H9 (cell line): ENCODE measurements around the gene HM13. TPM values are rescaled to one million over a fixed set of nuclear protein-coding genes. Genes with fewer than 3 reads are reported as not detected.

Experiments used
- DNase-seq: peaks from one replicate; pipeline ENCODE4 v3.0.0-alpha.2; 2017
- H2AFZ ChIP-seq: one replicate; pipeline ENCODE4 v1.6.1; 2013; ENCODE audit warnings: mild to moderate bottlenecking, low read length, control low read depth, moderate library complexity
- H2AK5ac ChIP-seq: 2 replicates; pipeline ENCODE4 v1.6.1; 2013; ENCODE audit warnings: low read length, control low read depth, mixed read lengths; ENCODE audit not compliant: insufficient read length
- H2BK120ac ChIP-seq: one replicate; pipeline ENCODE4 v1.6.1; 2013; ENCODE audit warnings: low read depth, mild to moderate bottlenecking, low read length, control low read depth, inconsistent platforms; ENCODE audit not compliant: poor library complexity, severe bottlenecking
- H2BK12ac ChIP-seq: 2 replicates; pipeline ENCODE4 v1.6.1; 2013; ENCODE audit warnings: low read length, control low read depth, mixed read lengths, low read depth; ENCODE audit not compliant: insufficient read length
- H2BK15ac ChIP-seq: 2 replicates; pipeline ENCODE4 v1.6.1; 2013; ENCODE audit warnings: low read depth, low read length, control low read depth
- H2BK20ac ChIP-seq: one replicate; pipeline ENCODE4 v1.6.1; 2013; ENCODE audit warnings: low read depth, mild to moderate bottlenecking, low read length, control low read depth, inconsistent platforms; ENCODE audit not compliant: poor library complexity, severe bottlenecking
- H2BK5ac ChIP-seq: 2 replicates; pipeline ENCODE4 v1.6.1; 2013; ENCODE audit warnings: low read length, control low read depth, mixed read lengths; ENCODE audit not compliant: insufficient read length
- H3K14ac ChIP-seq: 2 replicates; pipeline ENCODE4 v1.6.1; 2013; ENCODE audit warnings: low read length, control low read depth; ENCODE audit not compliant: insufficient read depth
- H3K18ac ChIP-seq: 2 replicates; pipeline ENCODE4 v1.6.1; 2013; ENCODE audit warnings: low read depth, mild to moderate bottlenecking, mixed read lengths, low read length, control low read depth; ENCODE audit not compliant: insufficient read length
- H3K23ac ChIP-seq: 2 replicates; pipeline ENCODE4 v1.6.1; 2013; ENCODE audit warnings: low read length, control low read depth, mixed read lengths, low read depth; ENCODE audit not compliant: insufficient read length
- H3K23me2 ChIP-seq: 2 replicates; pipeline ENCODE4 v1.6.1; 2013; ENCODE audit warnings: low read depth, mild to moderate bottlenecking, mixed read lengths, low read length, control low read depth; ENCODE audit not compliant: insufficient read length, poor library complexity, severe bottlenecking
- H3K27ac ChIP-seq: 2 replicates; pipeline ENCODE4 v1.5.1; 2013; ENCODE audit warnings: low read length, control low read depth, mixed read lengths, low read depth; ENCODE audit not compliant: insufficient read length
- H3K27me3 ChIP-seq: 2 replicates; pipeline ENCODE4 v1.6.1; 2013; ENCODE audit warnings: low read length, control low read depth, inconsistent platforms; ENCODE audit not compliant: insufficient read depth
- H3K4ac ChIP-seq: 2 replicates; pipeline ENCODE4 v1.6.1; 2013; ENCODE audit warnings: low read depth, mild to moderate bottlenecking, control low read depth, inconsistent platforms, low read length, moderate library complexity
- H3K4me1 ChIP-seq: 2 replicates; pipeline ENCODE4 v1.6.1; 2013; ENCODE audit warnings: low read length, control low read depth, inconsistent platforms; ENCODE audit not compliant: insufficient read depth
- H3K4me2 ChIP-seq: 2 replicates; pipeline ENCODE4 v1.6.1; 2013; ENCODE audit warnings: low read length, control low read depth, mixed read lengths; ENCODE audit not compliant: insufficient read length, insufficient read depth
- H3K56ac ChIP-seq: 2 replicates; pipeline ENCODE4 v1.6.1; 2013; ENCODE audit warnings: low read depth, mild to moderate bottlenecking, mixed read lengths, low read length, control low read depth; ENCODE audit not compliant: insufficient read length
- H3K79me1 ChIP-seq: 2 replicates; pipeline ENCODE4 v1.6.1; 2013; ENCODE audit warnings: low read depth, mild to moderate bottlenecking, moderate library complexity, low read length, control low read depth, inconsistent platforms; ENCODE audit not compliant: insufficient read depth, poor library complexity, severe bottlenecking
- H3K79me2 ChIP-seq: 2 replicates; pipeline ENCODE4 v1.6.1; 2013; ENCODE audit warnings: low read length, control low read depth, inconsistent platforms; ENCODE audit not compliant: insufficient read depth
- H3K9ac ChIP-seq: 2 replicates; pipeline ENCODE4 v1.6.1; 2013; ENCODE audit warnings: low read length, control low read depth, mixed read lengths; ENCODE audit not compliant: insufficient read length; ENCODE audit errors: extremely low read depth
- H3K9me3 ChIP-seq: one replicate; pipeline ENCODE4 v1.6.1; 2013; ENCODE audit warnings: low read depth, low read length, inconsistent platforms; ENCODE audit not compliant: control insufficient read depth
- H3T11ph ChIP-seq: one replicate; pipeline ENCODE4 v1.6.1; 2013; ENCODE audit warnings: mild to moderate bottlenecking, low read length, control low read depth, inconsistent platforms
- H4K20me1 ChIP-seq: one replicate; pipeline ENCODE4 v1.6.1; 2013; ENCODE audit not compliant: control insufficient read depth, insufficient read length, insufficient read depth
- H4K5ac ChIP-seq: 2 replicates; pipeline ENCODE4 v1.6.1; 2013; ENCODE audit warnings: low read depth, mild to moderate bottlenecking, mixed read lengths, low read length, control low read depth; ENCODE audit not compliant: insufficient read length
- H4K8ac ChIP-seq: replicated peaks from 2 replicates; pipeline ENCODE4 v1.6.1; 2013; ENCODE audit warnings: low read length, control low read depth, mixed read lengths, low read depth; ENCODE audit not compliant: insufficient read length
- H4K91ac ChIP-seq: 2 replicates; pipeline ENCODE4 v1.6.1; 2013; ENCODE audit warnings: low read depth, mild to moderate bottlenecking, moderate library complexity, mixed read lengths, low read length, control low read depth; ENCODE audit not compliant: insufficient read length
- H3K27ac Mint-ChIP-seq, 3 experiments: 2 replicates in 2 of 3; 3 replicates in 1 of 3; pipeline ENCODE4 v1.8.0; 2020 to 2021; ENCODE audit warnings: mixed read lengths in 3 of 3, mild to moderate bottlenecking in 1 of 3, moderate library complexity in 1 of 3
- H3K27me3 Mint-ChIP-seq: 2 replicates; pipeline ENCODE4 v1.8.0; 2021; ENCODE audit warnings: low read depth, mild to moderate bottlenecking, moderate library complexity, mixed read lengths
- H3K36me3 Mint-ChIP-seq, 3 experiments: 2 replicates in 2 of 3; 3 replicates in 1 of 3; pipeline ENCODE4 v1.8.0; 2020 to 2021; ENCODE audit warnings: low read depth in 3 of 3, mixed read lengths in 3 of 3; ENCODE audit not compliant: insufficient read depth in 1 of 3
- H3K4me1 Mint-ChIP-seq, 2 experiments: 2 replicates each; pipeline ENCODE4 v1.8.0; 2020; ENCODE audit warnings: mixed read lengths in 2 of 2
- H3K4me3 Mint-ChIP-seq, 2 experiments: 2 replicates in 1 of 2; 3 replicates in 1 of 2; pipeline ENCODE4 v1.8.0; 2020 to 2021; ENCODE audit warnings: mild to moderate bottlenecking in 2 of 2, mixed read lengths in 2 of 2, moderate library complexity in 1 of 2
- H3K9me3 Mint-ChIP-seq, 2 experiments: 2 replicates in 1 of 2; 3 replicates in 1 of 2; pipeline ENCODE4 v1.8.0; 2020; ENCODE audit warnings: mild to moderate bottlenecking in 2 of 2, mixed read lengths in 2 of 2, moderate library complexity in 1 of 2
- CTCF ChIP-seq: fragments of 200-600 bp; sonication (generic); conservative IDR thresholded peaks from 3 replicates; pipeline ENCODE4 v1.8.0; 2021; ENCODE audit warnings: antibody characterized with exemption, mild to moderate bottlenecking
- total RNA-seq: library from RNA; stranded (reverse); gene quantifications from 2 replicates; pipeline ENCODE4 v1.2.1, GENCODE V29; 2021

The HM13 gene
- total RNA-seq, 1 experiment from 2014 or later: 169 TPM

GRCh38 chr20:31535298-31535697 lies 21.1 kb downstream of the HM13 start:
- no peak overlapping the region for H2BK5ac ChIP-seq
- H3K23me2 ChIP-seq: no peaks in the 10 kb centered on the region
- H2BK20ac ChIP-seq: no peak overlapping the region
- H3K14ac ChIP-seq: no peak overlapping the region
- no peak for TF ChIP-seq CTCF
- H3K4me1 ChIP-seq: no peaks in the 10 kb centered on the region
- peaks cover 40 to 99% (median 75%) of the 10 kb centered on the region in 3 experiments for H3K36me3 Mint-ChIP-seq
- DNase-seq: no peak
- H3K4me1 Mint-ChIP-seq: peaks cover 0 to 3% of the 10 kb centered on the region in 2 experiments; a peak in 1 of 4 replicates
- H3K27ac ChIP-seq: no peak overlapping the region
- no peak overlapping the region for H3K4me3 Mint-ChIP-seq
- no peaks in the 10 kb centered on the region for H3K79me2 ChIP-seq
- no peak overlapping the region for H4K5ac ChIP-seq
- H2AK5ac ChIP-seq: no peak overlapping the region
- no peak overlapping the region for H4K91ac ChIP-seq
- no peak overlapping the region for H3K18ac ChIP-seq
- H4K20me1 ChIP-seq: no peaks in the 10 kb centered on the region
- no peaks in the 10 kb centered on the region for H3K79me1 ChIP-seq
- H2BK15ac ChIP-seq: no peak overlapping the region
- H2BK12ac ChIP-seq: no peak overlapping the region
- no peak overlapping the region for H2BK120ac ChIP-seq
- no peak overlapping the region for H3K9ac ChIP-seq
- H4K8ac ChIP-seq: no peak overlapping the region
- H3K56ac ChIP-seq: no peak overlapping the region
- H3K23ac ChIP-seq: no peak overlapping the region
- H2AFZ ChIP-seq: no peak overlapping the region
- no peak overlapping the region for H3K4me2 ChIP-seq
- H3K9me3 ChIP-seq: no peaks in the 10 kb centered on the region
- H3K9me3 Mint-ChIP-seq: no peaks in the 10 kb centered on the region
- H3T11ph ChIP-seq: no peak overlapping the region
- no peak overlapping the region for H3K4ac ChIP-seq
- H3K27ac Mint-ChIP-seq: no peak overlapping the region
- no peaks in the 10 kb centered on the region; the same call in 1 of the 2 replicates for H3K27me3 Mint-ChIP-seq
- H3K27me3 ChIP-seq: no peaks in the 10 kb centered on the region
